Osteoblast (primary cell): ENCODE data around the gene DIP2C. TPM values are rescaled to one million over a fixed set of nuclear protein-coding genes. Genes with fewer than 3 reads are reported as not detected.
A peak's percentile ranks its signal among the peaks of the same experiment; 100 is the strongest.

Source experiments
- DNase-seq: peaks from one replicate; pipeline ENCODE4 v3.0.0; 2011; ENCODE audit warnings: low spot score, mixed read lengths; ENCODE audit not compliant: insufficient read length; ENCODE audit errors: missing footprints
- H2AFZ ChIP-seq: 2 replicates; pipeline ENCODE4 v1.6.0; 2011; ENCODE audit warnings: mild to moderate bottlenecking, low read length
- H3K27ac ChIP-seq: 2 replicates; pipeline ENCODE4 v1.5.1; 2011; ENCODE audit warnings: mild to moderate bottlenecking, low read depth, low read length, moderate library complexity
- H3K27me3 ChIP-seq: 2 replicates; pipeline ENCODE4 v1.6.0; 2012; ENCODE audit warnings: mild to moderate bottlenecking, control low read depth, inconsistent platforms, low read length, moderate library complexity; ENCODE audit not compliant: insufficient read depth
- H3K36me3 ChIP-seq: 2 replicates; pipeline ENCODE4 v1.5.1; 2011; ENCODE audit warnings: mild to moderate bottlenecking, low read length, control low read depth, moderate library complexity; ENCODE audit not compliant: insufficient read depth
- H3K4me1 ChIP-seq: 2 replicates; pipeline ENCODE4 v1.5.1; 2011; ENCODE audit warnings: mild to moderate bottlenecking, low read length, control low read depth, moderate library complexity; ENCODE audit not compliant: insufficient read depth
- H3K4me2 ChIP-seq: 2 replicates; pipeline ENCODE4 v1.6.0; 2011; ENCODE audit warnings: mild to moderate bottlenecking, low read length; ENCODE audit not compliant: insufficient read depth
- H3K4me3 ChIP-seq: fragments of 200-600 bp; sonication (generic); 3 replicates; pipeline ENCODE4 v1.5.1; 2012; ENCODE audit warnings: mild to moderate bottlenecking, low read length, inconsistent platforms; ENCODE audit not compliant: insufficient read depth
- H3K79me2 ChIP-seq: 2 replicates; pipeline ENCODE4 v1.6.0; 2012; ENCODE audit warnings: mild to moderate bottlenecking, low read length, control low read depth, inconsistent platforms; ENCODE audit not compliant: insufficient read depth
- H3K9me3 ChIP-seq: 2 replicates; pipeline ENCODE4 v1.5.1; 2011; ENCODE audit warnings: low read depth, low read length, control low read depth
- H4K20me1 ChIP-seq: 2 replicates; pipeline ENCODE4 v1.6.0; 2012; ENCODE audit warnings: mild to moderate bottlenecking, low read length, control low read depth; ENCODE audit not compliant: insufficient read depth
- CTCF ChIP-seq: IDR thresholded peaks from 2 replicates; pipeline ENCODE4 v1.5.1; 2011; ENCODE audit warnings: mild to moderate bottlenecking, low read depth, low read length, moderate library complexity; ENCODE audit errors: extremely low read depth
- total RNA-seq: library from RNA; depleted of rRNA; stranded (reverse); fragments of >200 nt; gene quantifications from 2 replicates; pipeline ENCODE4 v1.2.3, GENCODE V29; 2012

DIP2C gene
- total RNA-seq, 1 donor: 36.9 TPM

- Histone ChIP-seq H3K9me3 (no peaks in the 10 kb centered on the region), H3K36me3 (no peaks in the 10 kb centered on the region), H3K4me3 (no peak overlapping the region), H3K27me3 (no peaks in the 10 kb centered on the region), H3K4me2 (no peak overlapping the region), H3K4me1 (peaks cover 16% of the 10 kb centered on the region), H4K20me1 (peaks cover 87% of the 10 kb centered on the region), H3K27ac (no peak overlapping the region), H2AFZ (no peak overlapping the region), H3K79me2 (peaks cover 94% of the 10 kb centered on the region)
- no peak for TF ChIP-seq CTCF
- DNase-seq: no peak
Measured at GRCh38 chr10:538895-539294, 150.6 kb downstream of the DIP2C start.

- peaks cover 16% of the 10 kb centered on the region for H3K4me1 ChIP-seq
- DNase-seq: no peak
- peak overlapping the region; percentile 26 for H3K27ac ChIP-seq
- H3K36me3 ChIP-seq: no peaks in the 10 kb centered on the region
- no peak overlapping the region for H3K4me3 ChIP-seq
- H3K4me2 ChIP-seq: peak overlapping the region; percentile 4
- peaks cover 87% of the 10 kb centered on the region for H4K20me1 ChIP-seq
- no peak overlapping the region for H2AFZ ChIP-seq
- no peak for TF ChIP-seq CTCF
- H3K27me3 ChIP-seq: no peaks in the 10 kb centered on the region
- no peaks in the 10 kb centered on the region for H3K9me3 ChIP-seq
- H3K79me2 ChIP-seq: peaks cover 95% of the 10 kb centered on the region
Measured at GRCh38 chr10:536935-537334, 152.5 kb downstream of the DIP2C start.

GRCh38 chr10:536371-536925 is 153.0 kb downstream of the DIP2C start:
- peaks cover 95% of the 10 kb centered on the region for H3K79me2 ChIP-seq
- peak overlapping the region; percentile 4 for H3K4me2 ChIP-seq
- peaks cover 16% of the 10 kb centered on the region for H3K4me1 ChIP-seq
- peak; percentile 91 for DNase-seq
- H3K27ac ChIP-seq: peak overlapping the region; percentile 26
- no peak overlapping the region for H2AFZ ChIP-seq
- H3K27me3 ChIP-seq: no peaks in the 10 kb centered on the region
- TF ChIP-seq CTCF: no peak
- H3K9me3 ChIP-seq: no peaks in the 10 kb centered on the region
- no peak overlapping the region for H3K4me3 ChIP-seq
- H4K20me1 ChIP-seq: peaks cover 86% of the 10 kb centered on the region
- no peaks in the 10 kb centered on the region for H3K36me3 ChIP-seq

- H4K20me1 ChIP-seq: peaks cover 87% of the 10 kb centered on the region
- DNase-seq: no peak
- peaks cover 95% of the 10 kb centered on the region for H3K79me2 ChIP-seq
- H3K4me2 ChIP-seq: no peak overlapping the region
- TF ChIP-seq CTCF: no peak
- H3K27ac ChIP-seq: no peak overlapping the region
- H3K36me3 ChIP-seq: no peaks in the 10 kb centered on the region
- H2AFZ ChIP-seq: no peak overlapping the region
- peaks cover 16% of the 10 kb centered on the region for H3K4me1 ChIP-seq
- no peak overlapping the region for H3K4me3 ChIP-seq
- H3K9me3 ChIP-seq: no peaks in the 10 kb centered on the region
- H3K27me3 ChIP-seq: no peaks in the 10 kb centered on the region
Measured at GRCh38 chr10:535952-536351, 153.5 kb downstream of the DIP2C start.
